Measurements from ENCODE around the gene ZNF407. TPM values are rescaled to one million over a fixed set of nuclear protein-coding genes. Genes with fewer than 3 reads are reported as not detected.

Gene ZNF407
- total RNA-seq, 1 donor: 16.6 TPM

DNA sequence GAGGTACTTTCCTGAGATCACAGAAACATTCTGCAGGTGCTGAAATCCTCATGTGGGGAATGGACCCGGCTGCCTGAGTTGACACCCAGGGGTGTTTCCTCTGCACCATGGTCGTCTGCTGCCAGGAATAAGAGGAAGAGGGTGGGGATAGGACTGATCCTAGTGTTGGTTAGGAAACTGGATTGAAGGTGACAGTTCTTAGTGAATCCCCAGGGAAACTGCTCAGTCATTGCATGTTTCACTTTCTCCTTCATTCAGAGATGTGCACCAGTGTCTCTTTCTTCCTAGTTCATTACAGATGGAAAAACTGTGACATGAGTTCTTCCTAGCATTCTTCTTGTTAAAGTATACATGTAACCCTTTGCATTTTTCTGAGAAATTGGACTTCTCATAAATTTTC is 317.0 kb downstream of the ZNF407 start:
- H3K9me3 ChIP-seq (ENCODE audit: low read depth, low read length): no peaks in the 10 kb centered on the region
- H3K4me2 ChIP-seq (ENCODE audit: insufficient read depth, low read length): no peak overlapping the region

DNA sequence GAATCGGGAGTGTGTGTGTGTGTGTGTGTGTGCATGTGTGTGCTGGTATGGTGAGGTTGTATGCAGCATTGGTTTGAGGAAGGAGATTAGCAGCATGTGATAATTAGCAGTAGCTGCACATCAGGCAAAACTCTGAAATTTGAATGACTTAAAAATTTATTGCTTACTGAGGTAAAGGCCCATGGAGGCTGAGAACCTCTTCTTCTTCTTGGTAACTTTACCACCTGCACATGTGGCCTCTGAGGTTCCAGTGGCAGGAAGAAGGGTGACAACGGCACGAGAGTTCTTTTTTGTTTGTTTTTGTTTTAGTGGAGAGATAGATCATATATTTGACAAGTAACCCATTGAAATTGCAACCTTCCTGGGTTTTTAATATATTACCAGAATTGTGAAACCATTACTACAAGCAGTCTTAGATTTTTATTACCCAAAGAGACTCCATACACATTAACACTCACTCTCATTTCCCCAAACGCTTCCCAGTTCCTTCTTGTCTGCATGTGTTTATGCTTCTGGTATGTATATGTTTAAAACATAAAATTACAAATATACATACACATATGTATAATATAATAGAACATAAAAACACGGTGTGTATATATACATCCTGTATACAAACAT is 319.2 kb downstream of the ZNF407 start:
- Histone ChIP-seq H3K36me3 (ENCODE audit: insufficient read depth, low read length) (no peaks in the 10 kb centered on the region), H4K20me1 (ENCODE audit: insufficient read depth, low read length) (no peaks in the 10 kb centered on the region), H3K4me3 (ENCODE audit: insufficient read depth, low read length) (no peak overlapping the region), H2AFZ (ENCODE audit: low read length) (no peak overlapping the region), H3K9me3 (ENCODE audit: low read depth, low read length) (no peaks in the 10 kb centered on the region), H3K79me2 (ENCODE audit: insufficient read depth, low read length) (no peaks in the 10 kb centered on the region), H3K4me2 (ENCODE audit: insufficient read depth, low read length) (no peak overlapping the region), H3K27me3 (ENCODE audit: insufficient read depth, low read length) (no peaks in the 10 kb centered on the region), H3K27ac (ENCODE audit: low read depth, low read length) (no peak overlapping the region), H3K4me1 (ENCODE audit: insufficient read depth, low read length) (no peaks in the 10 kb centered on the region)
- DNase-seq (ENCODE audit: insufficient read length, low spot score, missing footprints): no peak
- TF ChIP-seq, protein P1, sequence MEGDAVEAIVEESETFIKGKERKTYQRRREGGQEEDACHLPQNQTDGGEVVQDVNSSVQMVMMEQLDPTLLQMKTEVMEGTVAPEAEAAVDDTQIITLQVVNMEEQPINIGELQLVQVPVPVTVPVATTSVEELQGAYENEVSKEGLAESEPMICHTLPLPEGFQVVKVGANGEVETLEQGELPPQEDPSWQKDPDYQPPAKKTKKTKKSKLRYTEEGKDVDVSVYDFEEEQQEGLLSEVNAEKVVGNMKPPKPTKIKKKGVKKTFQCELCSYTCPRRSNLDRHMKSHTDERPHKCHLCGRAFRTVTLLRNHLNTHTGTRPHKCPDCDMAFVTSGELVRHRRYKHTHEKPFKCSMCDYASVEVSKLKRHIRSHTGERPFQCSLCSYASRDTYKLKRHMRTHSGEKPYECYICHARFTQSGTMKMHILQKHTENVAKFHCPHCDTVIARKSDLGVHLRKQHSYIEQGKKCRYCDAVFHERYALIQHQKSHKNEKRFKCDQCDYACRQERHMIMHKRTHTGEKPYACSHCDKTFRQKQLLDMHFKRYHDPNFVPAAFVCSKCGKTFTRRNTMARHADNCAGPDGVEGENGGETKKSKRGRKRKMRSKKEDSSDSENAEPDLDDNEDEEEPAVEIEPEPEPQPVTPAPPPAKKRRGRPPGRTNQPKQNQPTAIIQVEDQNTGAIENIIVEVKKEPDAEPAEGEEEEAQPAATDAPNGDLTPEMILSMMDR (IDR thresholded peaks at IDR 0.05; ENCODE audit: extremely low read depth, low read depth, low read length): no peak

More for the DNA sequence above, 317.0 kb downstream of the ZNF407 start:
- Histone ChIP-seq H2AFZ (ENCODE audit: low read length) (no peak overlapping the region), H3K4me1 (ENCODE audit: insufficient read depth, low read length) (no peaks in the 10 kb centered on the region), H3K79me2 (ENCODE audit: insufficient read depth, low read length) (no peaks in the 10 kb centered on the region), H4K20me1 (ENCODE audit: insufficient read depth, low read length) (no peaks in the 10 kb centered on the region), H3K27me3 (ENCODE audit: insufficient read depth, low read length) (no peaks in the 10 kb centered on the region), H3K36me3 (ENCODE audit: insufficient read depth, low read length) (no peaks in the 10 kb centered on the region), H3K4me3 (ENCODE audit: insufficient read depth, low read length) (no peak overlapping the region), H3K27ac (ENCODE audit: low read depth, low read length) (no peak overlapping the region)
- TF ChIP-seq, protein P1 (IDR thresholded peaks at IDR 0.05; ENCODE audit: extremely low read depth, low read depth, low read length): no peak
- no peak for DNase-seq (ENCODE audit: insufficient read length, low spot score, missing footprints)

DNA sequence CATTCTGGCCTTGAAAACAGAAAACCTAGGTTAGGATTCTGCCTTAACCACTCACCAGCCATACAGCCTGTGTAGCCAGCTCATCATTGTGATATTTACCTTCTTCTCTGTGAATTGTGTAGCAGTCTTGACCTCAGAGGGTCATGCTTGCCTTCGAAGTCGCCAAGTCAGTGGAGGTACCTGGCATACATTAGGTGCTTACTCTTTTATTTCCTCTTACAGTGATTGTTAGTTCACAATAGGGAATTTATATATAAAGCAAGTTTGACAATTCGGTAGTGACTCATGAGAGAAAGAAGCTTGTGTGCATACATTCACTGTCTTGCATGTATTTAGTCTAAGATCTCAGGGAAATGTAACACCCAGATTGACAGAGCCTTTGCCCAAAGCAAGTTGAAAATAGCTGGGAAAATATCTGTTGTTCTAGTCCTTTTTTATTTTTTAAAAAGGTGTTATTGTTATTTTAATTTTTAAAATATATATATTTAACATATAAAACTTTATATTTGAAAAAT is 320.7 kb downstream of the ZNF407 start:
- no peaks in the 10 kb centered on the region for H3K4me1 ChIP-seq (ENCODE audit: insufficient read depth, low read length)
- H3K27me3 ChIP-seq (ENCODE audit: insufficient read depth, low read length): no peaks in the 10 kb centered on the region
- no peaks in the 10 kb centered on the region for H3K9me3 ChIP-seq (ENCODE audit: low read depth, low read length)
- no peaks in the 10 kb centered on the region for H4K20me1 ChIP-seq (ENCODE audit: insufficient read depth, low read length)
- no peak for DNase-seq (ENCODE audit: insufficient read length, low spot score, missing footprints)
- no peaks in the 10 kb centered on the region for H3K79me2 ChIP-seq (ENCODE audit: insufficient read depth, low read length)
- no peak overlapping the region for H3K27ac ChIP-seq (ENCODE audit: low read depth, low read length)
- no peaks in the 10 kb centered on the region for H3K36me3 ChIP-seq (ENCODE audit: insufficient read depth, low read length)
- H3K4me2 ChIP-seq (ENCODE audit: insufficient read depth, low read length): no peak overlapping the region
- TF ChIP-seq, protein P1 (IDR thresholded peaks at IDR 0.05; ENCODE audit: extremely low read depth, low read depth, low read length): no peak
- H3K4me3 ChIP-seq (ENCODE audit: insufficient read depth, low read length): no peak overlapping the region
- H2AFZ ChIP-seq (ENCODE audit: low read length): no peak overlapping the region

DNA sequence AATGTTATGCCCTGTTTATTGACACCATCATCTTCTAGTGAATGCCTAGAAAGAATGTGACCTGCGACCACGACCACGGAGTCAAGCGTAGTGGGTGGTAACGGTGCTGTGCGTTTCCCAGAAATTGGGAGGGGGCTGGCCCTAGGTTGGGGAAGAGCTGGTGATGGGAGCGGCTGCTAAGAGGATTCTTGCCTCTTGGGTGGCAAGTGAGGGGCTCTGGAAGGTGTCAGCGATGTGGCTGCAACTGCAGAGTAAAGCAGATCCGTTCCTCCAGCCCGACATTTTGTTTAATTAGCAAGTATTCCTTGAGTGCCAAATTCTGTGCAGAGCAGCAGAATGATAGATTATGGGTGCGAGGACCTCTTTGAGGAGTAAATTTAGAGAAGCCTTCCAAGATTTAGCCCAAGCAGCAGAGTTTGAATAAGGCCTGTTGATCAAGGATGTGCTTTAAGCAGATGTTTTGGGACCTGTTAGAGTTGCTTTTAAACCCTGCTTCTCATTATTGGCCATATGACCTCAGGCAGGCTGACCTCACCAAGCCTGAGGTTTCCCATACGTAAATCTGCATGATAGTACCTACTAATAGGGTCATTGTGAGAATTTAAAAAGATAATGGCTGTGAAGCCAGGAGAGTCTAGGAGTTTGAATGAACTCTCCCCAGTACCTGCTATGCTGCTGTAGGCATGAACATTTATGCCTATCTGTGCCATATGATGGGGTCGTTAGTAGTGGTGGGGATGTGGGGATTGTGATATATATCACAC is 323.6 kb downstream of the ZNF407 start:
- H3K27ac ChIP-seq (ENCODE audit: low read depth, low read length): no peak overlapping the region
- H3K9me3 ChIP-seq (ENCODE audit: low read depth, low read length): no peaks in the 10 kb centered on the region
- no peak for DNase-seq (ENCODE audit: insufficient read length, low spot score, missing footprints)
- H3K79me2 ChIP-seq (ENCODE audit: insufficient read depth, low read length): no peaks in the 10 kb centered on the region
- H3K4me3 ChIP-seq (ENCODE audit: insufficient read depth, low read length): no peak overlapping the region
- H3K4me1 ChIP-seq (ENCODE audit: insufficient read depth, low read length): no peaks in the 10 kb centered on the region
- H3K27me3 ChIP-seq (ENCODE audit: insufficient read depth, low read length): no peaks in the 10 kb centered on the region
- H3K36me3 ChIP-seq (ENCODE audit: insufficient read depth, low read length): no peaks in the 10 kb centered on the region
- H2AFZ ChIP-seq (ENCODE audit: low read length): no peak overlapping the region
- TF ChIP-seq, protein P1 (IDR thresholded peaks at IDR 0.05; ENCODE audit: extremely low read depth, low read depth, low read length): no peak
- H3K4me2 ChIP-seq (ENCODE audit: insufficient read depth, low read length): no peak overlapping the region
- no peaks in the 10 kb centered on the region for H4K20me1 ChIP-seq (ENCODE audit: insufficient read depth, low read length)

Measured in osteoblast (primary cell).